ENCODE data around the gene ARL15.
A peak's percentile ranks its signal among the peaks of the same experiment; 100 is the strongest.

ARL15 gene

DNA sequence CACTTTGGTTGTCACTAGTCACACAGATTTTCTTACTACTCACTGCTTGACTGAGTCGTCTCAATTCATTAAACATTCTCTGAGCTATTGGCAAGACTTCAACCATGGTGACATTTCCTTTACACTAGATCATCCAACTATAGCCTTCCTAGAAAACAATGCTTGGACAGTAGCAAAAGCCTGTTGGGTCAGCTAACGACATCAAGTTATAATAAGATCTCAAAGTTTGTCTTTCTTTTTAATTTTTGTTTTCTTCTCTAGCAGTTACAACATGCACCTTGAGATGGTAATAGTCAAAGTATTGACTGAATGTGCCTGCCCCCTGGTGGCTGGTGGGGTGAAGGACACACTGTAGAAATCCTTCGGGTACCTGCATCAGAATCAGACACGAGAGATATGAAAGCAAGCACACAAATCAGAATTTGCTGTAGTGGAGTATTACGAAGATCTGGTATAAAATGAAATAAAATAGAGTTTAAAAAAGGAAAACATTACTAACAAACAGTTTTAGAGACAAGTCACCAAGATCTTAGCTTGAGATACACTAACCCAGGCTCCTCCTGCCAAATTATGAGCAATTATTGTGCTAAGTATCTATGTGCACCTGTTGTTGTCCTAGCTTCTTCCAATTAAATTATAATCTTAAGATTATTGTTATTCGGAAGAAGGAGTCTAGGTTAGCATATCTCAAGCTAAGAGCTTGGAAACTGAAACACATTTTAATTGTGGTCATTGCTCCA, 81.2 kb downstream of the ARL15 start:
- no peaks in the 10 kb centered on the region for H3K9me3 ChIP-seq (ENCODE audit: insufficient read depth, low read depth, low read length)
- peak overlapping the region; percentile 31; the same call in 1 of the 2 replicates for H3K9ac ChIP-seq (ENCODE audit: low read depth, low read length)
- H3K4me1 ChIP-seq (ENCODE audit: insufficient read depth, low read length), result no peaks in the 10 kb centered on the region
- no peak overlapping the region for H3K27ac ChIP-seq (ENCODE audit: low read length)
- H3K4me3 ChIP-seq (ENCODE audit: low read length), result no peak overlapping the region
- no peaks in the 10 kb centered on the region for H3K36me3 ChIP-seq (ENCODE audit: insufficient read depth, low read depth, low read length)
- no peaks in the 10 kb centered on the region for H3K27me3 ChIP-seq (ENCODE audit: insufficient read depth, low read length)

DNA sequence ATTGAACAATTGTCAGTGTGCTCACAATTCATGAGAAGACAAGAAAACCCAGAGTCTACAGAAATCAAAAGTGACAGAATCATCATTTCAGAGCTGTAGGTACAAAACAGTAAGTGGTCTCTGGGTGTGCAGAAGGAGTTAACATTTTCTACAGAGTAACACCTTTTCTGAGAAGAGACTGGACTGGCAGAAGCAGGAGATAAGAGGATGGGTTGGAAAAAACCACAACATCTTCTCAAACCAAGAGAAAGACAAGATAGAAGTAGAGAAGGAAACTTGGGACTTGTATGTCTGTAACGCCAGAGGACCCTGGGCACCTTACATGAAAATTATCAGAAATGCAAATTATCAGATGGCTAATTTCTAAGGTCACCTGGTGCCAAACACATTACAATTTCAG, 82.6 kb downstream of the ARL15 start:
- Histone ChIP-seq H3K9ac (ENCODE audit: low read depth, low read length) (no peak overlapping the region), H3K36me3 (ENCODE audit: insufficient read depth, low read depth, low read length) (no peaks in the 10 kb centered on the region), H3K27me3 (ENCODE audit: insufficient read depth, low read length) (no peaks in the 10 kb centered on the region), H3K27ac (ENCODE audit: low read length) (no peak overlapping the region), H3K4me1 (ENCODE audit: insufficient read depth, low read length) (no peaks in the 10 kb centered on the region), H3K9me3 (ENCODE audit: insufficient read depth, low read depth, low read length) (no peaks in the 10 kb centered on the region), H3K4me3 (ENCODE audit: low read length) (no peak overlapping the region)

DNA sequence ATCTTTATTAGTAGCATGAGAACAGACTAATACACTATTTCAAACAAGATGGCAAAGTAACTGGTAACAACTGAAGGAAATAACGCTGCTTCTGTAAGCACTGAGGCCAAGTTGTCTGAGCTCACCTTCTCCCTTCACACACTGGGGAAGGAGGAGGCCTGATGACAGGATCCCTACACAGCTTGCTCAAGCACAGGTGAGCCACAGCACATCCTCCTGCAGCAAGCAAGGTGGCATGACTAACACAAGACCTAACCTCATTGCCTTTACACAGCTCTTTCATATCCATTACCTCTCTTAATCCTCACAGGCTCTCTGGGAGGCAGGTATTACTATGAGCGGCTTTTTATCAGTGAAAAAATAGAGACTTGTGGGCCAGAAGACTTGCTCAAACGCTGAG, 83.3 kb downstream of the ARL15 start:
- H3K9ac ChIP-seq (ENCODE audit: low read depth, low read length), result no peak overlapping the region
- no peak overlapping the region for H3K27ac ChIP-seq (ENCODE audit: low read length)
- no peaks in the 10 kb centered on the region for H3K9me3 ChIP-seq (ENCODE audit: insufficient read depth, low read depth, low read length)
- no peaks in the 10 kb centered on the region for H3K27me3 ChIP-seq (ENCODE audit: insufficient read depth, low read length)
- H3K4me3 ChIP-seq (ENCODE audit: low read length), result no peak overlapping the region
- no peaks in the 10 kb centered on the region for H3K4me1 ChIP-seq (ENCODE audit: insufficient read depth, low read length)
- no peaks in the 10 kb centered on the region for H3K36me3 ChIP-seq (ENCODE audit: insufficient read depth, low read depth, low read length)

DNA sequence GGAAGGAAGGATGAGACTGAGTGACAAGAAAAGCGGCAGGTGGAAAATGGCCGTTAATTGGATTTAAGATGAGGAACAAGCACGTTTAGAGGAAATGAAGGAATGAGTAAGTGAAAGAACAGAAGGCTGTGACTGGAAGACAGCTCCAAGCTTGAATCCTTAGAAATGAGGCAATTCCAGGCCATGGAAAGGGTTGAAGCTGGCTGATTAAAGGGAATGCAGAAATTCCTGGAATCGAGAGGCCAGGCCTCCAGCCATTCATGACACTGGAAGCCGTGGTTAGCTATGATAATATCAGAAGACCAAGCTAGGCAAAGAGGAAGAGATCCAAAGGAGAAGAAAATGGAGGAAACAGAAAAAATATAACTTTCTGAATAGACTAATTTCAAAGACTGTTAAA, 84.2 kb downstream of the ARL15 start:
- Histone ChIP-seq H3K27ac (ENCODE audit: low read length) (no peak overlapping the region), H3K9me3 (ENCODE audit: insufficient read depth, low read depth, low read length) (no peaks in the 10 kb centered on the region), H3K36me3 (ENCODE audit: insufficient read depth, low read depth, low read length) (no peaks in the 10 kb centered on the region), H3K4me3 (ENCODE audit: low read length) (no peak overlapping the region), H3K4me1 (ENCODE audit: insufficient read depth, low read length) (no peaks in the 10 kb centered on the region), H3K27me3 (ENCODE audit: insufficient read depth, low read length) (no peaks in the 10 kb centered on the region), H3K9ac (ENCODE audit: low read depth, low read length) (no peak overlapping the region)

DNA sequence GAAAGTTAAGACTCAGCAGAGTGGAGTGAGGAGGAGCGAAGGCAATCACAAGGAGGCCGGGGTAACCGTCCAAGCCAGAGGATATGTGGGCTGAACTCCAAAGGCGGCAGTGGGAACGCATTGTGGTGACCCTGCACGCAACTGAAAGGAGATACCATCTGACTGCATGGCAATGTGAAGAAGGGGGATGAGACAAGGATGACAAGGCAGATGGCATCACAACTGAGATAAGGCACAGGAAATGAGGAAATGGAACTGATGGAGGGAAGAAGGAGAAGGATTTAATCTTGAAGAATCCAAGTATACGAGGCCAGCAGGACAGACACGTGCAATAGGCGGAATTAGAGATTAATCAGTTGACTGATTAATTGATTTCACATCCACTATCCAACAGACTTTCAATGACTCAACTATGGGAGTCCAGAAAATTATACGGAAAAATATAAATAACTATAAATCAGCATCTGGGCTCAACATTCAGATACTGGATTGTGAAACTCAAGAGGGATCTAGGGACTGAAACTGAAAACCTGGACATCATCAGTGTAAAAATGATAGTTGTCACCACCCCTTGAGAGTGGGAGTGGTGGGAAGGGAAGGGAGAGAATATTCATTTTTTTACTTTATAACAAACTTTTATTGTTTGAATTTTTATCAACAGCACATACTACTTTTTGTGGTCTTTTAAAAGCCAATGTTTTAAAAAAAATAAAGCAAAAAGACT, 86.1 kb downstream of the ARL15 start:
- Histone ChIP-seq H3K9me3 (ENCODE audit: insufficient read depth, low read depth, low read length) (no peaks in the 10 kb centered on the region), H3K27ac (ENCODE audit: low read length) (no peak overlapping the region), H3K4me1 (ENCODE audit: insufficient read depth, low read length) (no peaks in the 10 kb centered on the region), H3K27me3 (ENCODE audit: insufficient read depth, low read length) (no peaks in the 10 kb centered on the region), H3K36me3 (ENCODE audit: insufficient read depth, low read depth, low read length) (no peaks in the 10 kb centered on the region), H3K9ac (ENCODE audit: low read depth, low read length) (no peak overlapping the region), H3K4me3 (ENCODE audit: low read length) (no peak overlapping the region)

DNA sequence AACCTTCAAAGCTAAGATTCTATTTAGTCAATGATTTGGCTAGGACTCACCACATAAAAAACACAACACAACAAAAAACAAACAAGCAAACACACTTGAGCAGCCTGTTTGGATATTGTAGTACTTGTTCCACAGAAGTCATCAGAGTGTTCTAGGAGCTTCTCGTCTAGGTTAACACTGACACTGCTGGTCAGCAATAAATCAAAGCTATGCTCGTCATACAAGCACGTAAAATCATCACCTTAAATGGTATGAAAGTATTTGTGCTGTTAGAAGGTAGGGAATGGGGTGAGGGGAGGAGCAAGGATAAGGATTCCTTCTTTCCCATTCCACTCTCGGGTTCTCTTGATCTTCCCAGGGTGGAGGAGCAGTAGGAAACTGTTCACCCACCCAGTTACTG, 88.0 kb downstream of the ARL15 start:
- H3K27me3 ChIP-seq (ENCODE audit: insufficient read depth, low read length), result no peaks in the 10 kb centered on the region
- no peak overlapping the region for H3K9ac ChIP-seq (ENCODE audit: low read depth, low read length)
- no peak overlapping the region for H3K4me3 ChIP-seq (ENCODE audit: low read length)
- H3K27ac ChIP-seq (ENCODE audit: low read length), result no peak overlapping the region
- H3K4me1 ChIP-seq (ENCODE audit: insufficient read depth, low read length), result peaks cover 4% of the 10 kb centered on the region
- H3K36me3 ChIP-seq (ENCODE audit: insufficient read depth, low read depth, low read length), result no peaks in the 10 kb centered on the region
- no peaks in the 10 kb centered on the region for H3K9me3 ChIP-seq (ENCODE audit: insufficient read depth, low read depth, low read length)

DNA sequence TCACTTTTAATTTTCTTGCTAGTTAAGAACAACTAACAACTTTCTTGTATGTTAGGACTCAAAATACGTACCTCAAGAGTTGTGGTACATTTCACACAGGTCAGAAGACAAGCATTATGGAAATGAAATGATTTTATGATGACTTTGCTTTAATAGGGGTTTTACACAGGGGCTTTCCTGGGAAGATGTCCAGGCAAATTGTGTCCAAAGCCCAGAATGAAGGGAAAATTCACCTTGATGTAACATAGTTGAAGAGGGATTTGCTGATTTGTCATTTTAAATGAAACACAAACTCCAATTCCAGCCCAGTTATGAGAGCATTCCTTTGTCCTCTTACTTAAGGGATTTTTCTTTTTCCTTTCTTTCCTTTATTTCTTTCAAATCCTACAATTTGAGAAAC, 89.2 kb downstream of the ARL15 start:
- Histone ChIP-seq H3K27me3 (ENCODE audit: insufficient read depth, low read length) (no peaks in the 10 kb centered on the region), H3K4me1 (ENCODE audit: insufficient read depth, low read length) (peaks cover 16% of the 10 kb centered on the region), H3K9me3 (ENCODE audit: insufficient read depth, low read depth, low read length) (no peaks in the 10 kb centered on the region), H3K9ac (ENCODE audit: low read depth, low read length) (no peak overlapping the region), H3K4me3 (ENCODE audit: low read length) (no peak overlapping the region), H3K36me3 (ENCODE audit: insufficient read depth, low read depth, low read length) (no peaks in the 10 kb centered on the region), H3K27ac (ENCODE audit: low read length) (no peak overlapping the region)

DNA sequence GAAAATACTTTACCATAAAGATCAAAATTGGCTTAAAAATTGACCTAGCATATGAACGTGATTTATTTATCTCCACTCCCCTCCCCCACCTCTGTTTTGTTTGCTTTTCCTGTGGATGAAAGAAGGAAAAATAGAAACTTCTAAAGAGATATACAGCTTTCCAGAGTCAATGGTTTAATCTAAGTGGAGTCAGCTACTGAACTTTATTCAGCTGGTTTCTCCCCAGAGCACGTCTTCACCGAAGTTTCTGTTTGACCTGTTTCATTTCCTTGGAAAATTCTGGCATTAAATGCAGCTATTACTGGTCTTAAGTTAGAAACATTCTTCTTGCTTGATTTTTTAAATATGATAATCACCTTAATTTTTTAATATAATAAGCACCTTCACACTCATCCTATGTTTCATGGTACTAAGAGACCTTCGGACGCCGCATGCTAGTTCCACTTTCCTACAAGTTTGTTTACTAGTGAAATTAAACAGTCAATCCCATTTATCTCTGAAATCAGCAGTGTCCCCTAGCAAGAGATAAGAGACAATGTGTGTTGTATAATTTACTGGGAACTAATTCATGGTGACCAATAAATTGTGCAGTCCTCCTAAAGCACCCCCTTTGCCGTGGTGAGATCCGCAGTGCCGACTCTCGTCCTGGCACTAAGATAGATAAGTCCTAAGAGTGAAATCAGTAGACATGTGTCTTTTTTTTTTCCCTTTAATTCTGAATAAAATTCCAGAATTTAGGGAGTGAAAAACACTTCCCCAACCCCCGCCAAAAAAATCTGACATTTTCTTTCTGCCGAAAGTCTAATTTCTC, 89.9 kb downstream of the ARL15 start:
- Histone ChIP-seq H3K9me3 (ENCODE audit: insufficient read depth, low read depth, low read length) (no peaks in the 10 kb centered on the region), H3K27me3 (ENCODE audit: insufficient read depth, low read length) (no peaks in the 10 kb centered on the region), H3K27ac (ENCODE audit: low read length) (no peak overlapping the region), H3K36me3 (ENCODE audit: insufficient read depth, low read depth, low read length) (no peaks in the 10 kb centered on the region), H3K4me3 (ENCODE audit: low read length) (no peak overlapping the region), H3K4me1 (ENCODE audit: insufficient read depth, low read length) (peaks cover 22% of the 10 kb centered on the region), H3K9ac (ENCODE audit: low read depth, low read length) (no peak overlapping the region)

DNA sequence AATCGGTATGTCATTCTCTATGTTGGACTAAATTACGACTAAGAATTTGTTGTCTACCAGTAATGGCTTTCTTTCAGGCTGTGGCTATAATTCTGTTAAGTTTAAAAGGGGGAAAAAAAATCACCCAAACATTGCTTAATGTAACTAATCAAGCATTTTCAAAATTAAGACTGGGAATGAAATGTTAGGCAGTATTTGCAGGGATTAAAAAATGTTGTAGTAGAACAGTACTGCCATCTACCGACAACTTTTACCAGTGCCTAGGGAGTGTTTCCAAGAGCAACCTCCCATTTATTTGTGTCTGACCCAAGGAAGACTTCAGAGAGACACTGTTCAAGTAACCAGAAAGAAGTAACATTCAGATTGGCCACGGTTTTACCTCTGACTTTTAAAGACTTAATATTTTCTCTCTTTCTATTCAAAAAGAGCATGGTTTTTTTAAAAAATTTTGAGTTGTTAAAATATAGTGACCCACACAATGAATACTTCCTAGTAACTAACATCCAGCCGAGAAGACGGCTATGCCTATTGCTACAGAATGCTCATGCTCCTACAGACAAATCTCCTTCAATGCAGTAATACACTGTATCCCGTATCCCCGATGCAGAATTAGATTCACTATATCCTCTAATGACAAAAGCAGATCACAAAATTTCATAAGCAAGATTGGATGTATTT, 92.4 kb downstream of the ARL15 start:
- Histone ChIP-seq H3K4me3 (ENCODE audit: low read length) (no peak overlapping the region), H3K9me3 (ENCODE audit: insufficient read depth, low read depth, low read length) (no peaks in the 10 kb centered on the region), H3K4me1 (ENCODE audit: insufficient read depth, low read length) (peaks cover 44% of the 10 kb centered on the region), H3K9ac (ENCODE audit: low read depth, low read length) (no peak overlapping the region), H3K36me3 (ENCODE audit: insufficient read depth, low read depth, low read length) (no peaks in the 10 kb centered on the region), H3K27me3 (ENCODE audit: insufficient read depth, low read length) (no peaks in the 10 kb centered on the region), H3K27ac (ENCODE audit: low read length) (no peak overlapping the region)

DNA sequence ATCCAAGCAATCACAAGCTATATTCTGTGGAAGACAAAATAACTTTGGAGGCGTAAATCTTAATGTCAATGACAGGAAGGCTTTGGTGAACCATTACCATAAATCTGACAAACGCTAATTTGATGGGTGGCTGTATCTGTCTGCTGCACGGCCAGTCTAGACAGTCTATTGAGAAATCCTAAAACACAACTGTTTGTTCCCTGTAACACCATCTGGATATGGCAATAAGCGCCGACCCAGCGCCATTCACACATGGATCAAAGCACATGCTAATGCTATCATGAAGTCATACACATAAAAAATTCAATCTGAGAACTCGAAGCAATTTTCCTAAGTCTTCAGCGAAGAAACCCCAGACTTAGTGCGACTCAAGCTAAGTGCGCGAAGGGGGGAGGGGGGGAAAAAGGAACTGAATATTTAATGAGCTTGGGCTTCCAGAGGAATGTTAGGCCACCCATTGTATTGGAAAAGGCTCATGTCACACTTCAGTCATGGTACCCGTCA, 95.1 kb downstream of the ARL15 start:
- H3K9ac ChIP-seq (ENCODE audit: low read depth, low read length), result no peak overlapping the region; the same call in 1 of the 2 replicates
- peaks cover 46% of the 10 kb centered on the region for H3K4me1 ChIP-seq (ENCODE audit: insufficient read depth, low read length)
- H3K27me3 ChIP-seq (ENCODE audit: insufficient read depth, low read length), result no peaks in the 10 kb centered on the region
- H3K36me3 ChIP-seq (ENCODE audit: insufficient read depth, low read depth, low read length), result no peaks in the 10 kb centered on the region
- H3K9me3 ChIP-seq (ENCODE audit: insufficient read depth, low read depth, low read length), result no peaks in the 10 kb centered on the region
- peak overlapping the region; percentile 43; the same call in 1 of the 2 replicates for H3K4me3 ChIP-seq (ENCODE audit: low read length)
- no peak overlapping the region for H3K27ac ChIP-seq (ENCODE audit: low read length)

DNA sequence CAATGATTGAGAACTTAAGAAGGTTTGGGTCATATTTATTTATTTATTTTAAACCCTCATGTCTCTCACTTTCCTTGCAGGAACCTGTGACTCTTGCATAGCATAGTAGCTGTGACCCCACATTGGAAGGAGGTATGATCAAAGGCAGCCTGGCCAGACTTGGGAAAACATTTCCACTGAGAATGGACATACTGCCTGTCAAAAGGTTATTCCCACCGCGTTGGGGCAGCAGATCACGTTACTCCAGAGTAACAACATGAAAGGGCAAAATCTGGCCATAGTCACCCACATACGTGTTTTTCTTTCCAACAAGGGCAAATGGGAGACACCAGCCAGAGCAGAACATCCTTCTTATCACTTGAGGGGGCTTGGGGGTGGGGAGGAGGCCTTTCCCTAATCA, 95.7 kb downstream of the ARL15 start:
- Histone ChIP-seq H3K4me1 (ENCODE audit: insufficient read depth, low read length) (peaks cover 46% of the 10 kb centered on the region), H3K9me3 (ENCODE audit: insufficient read depth, low read depth, low read length) (no peaks in the 10 kb centered on the region), H3K27ac (ENCODE audit: low read length) (no peak overlapping the region), H3K36me3 (ENCODE audit: insufficient read depth, low read depth, low read length) (no peaks in the 10 kb centered on the region), H3K4me3 (ENCODE audit: low read length) (0 out of 2 replicates have a peak overlapping the region, but pooled peaks have one; percentile 43), H3K27me3 (ENCODE audit: insufficient read depth, low read length) (no peaks in the 10 kb centered on the region), H3K9ac (ENCODE audit: low read depth, low read length) (no peak overlapping the region; the same call in 1 of the 2 replicates)

Data from iPS-20b (cell line).